HG02571 (cell line): ENCODE results near the gene PDE7B.
A peak's percentile ranks its signal among the peaks of the same experiment; 100 is the strongest.
"Not testable (repeated sequence)": the region's sequence is repeated elsewhere in the genome, so short reads cannot be mapped to it uniquely, and the experiment has no call there.

Experiments used
- ATAC-seq: cut with Tn5 transposase; IDR thresholded peaks from one replicate; pipeline ENCODE4 v1.9.1; 2021; ENCODE audit warnings: mild to moderate bottlenecking, moderate library complexity; ENCODE audit not compliant: unreplicated experiment

Gene PDE7B

DNA sequence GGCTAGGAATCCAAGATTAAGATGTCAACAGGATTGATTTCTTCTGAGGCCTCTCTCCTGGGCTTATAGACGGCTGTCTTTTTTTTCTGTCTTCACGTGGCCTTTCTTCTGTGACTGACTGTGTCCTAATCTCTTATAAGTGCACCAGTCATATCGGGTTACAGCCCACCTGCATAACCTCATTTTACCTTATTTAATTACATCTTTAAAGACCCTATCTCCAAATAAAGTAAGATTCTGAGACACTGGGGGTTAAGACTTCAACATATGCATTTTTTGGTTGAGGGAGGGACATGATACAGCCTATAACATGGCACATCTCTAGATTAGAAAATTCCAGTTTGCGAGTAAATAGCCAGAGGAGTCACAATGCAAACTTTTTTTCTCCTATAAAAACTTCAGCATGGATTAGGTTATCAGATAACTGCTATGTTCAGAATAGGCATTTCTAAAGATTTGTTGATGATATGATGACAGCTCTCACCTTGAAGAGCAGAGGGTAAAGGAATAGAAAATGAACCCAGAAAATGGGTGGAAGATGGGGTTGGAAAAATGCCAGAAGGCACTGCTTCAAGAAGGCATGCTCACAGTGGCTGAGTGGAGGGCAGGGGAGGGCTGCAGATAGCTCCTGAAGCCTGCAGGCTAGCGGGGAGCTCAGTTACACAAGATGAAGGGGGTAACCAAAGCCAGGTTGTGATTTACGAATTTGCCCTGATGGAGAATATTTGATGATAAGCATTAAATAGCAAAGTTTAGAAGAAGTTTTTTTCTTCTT lies 8.7 kb upstream of the PDE7B start:
- ATAC-seq, result no peak

GRCh38 chr6:135850882-135851281 lies 619 bp upstream of the PDE7B start:
- no peak for ATAC-seq

- ATAC-seq, result no peak
These were observed 1.2 kb downstream of the PDE7B start for GRCh38 chr6:135852746-135853145.

GRCh38 chr6:135853227-135853626 lies 1.7 kb downstream of the PDE7B start:
- no peak for ATAC-seq

DNA sequence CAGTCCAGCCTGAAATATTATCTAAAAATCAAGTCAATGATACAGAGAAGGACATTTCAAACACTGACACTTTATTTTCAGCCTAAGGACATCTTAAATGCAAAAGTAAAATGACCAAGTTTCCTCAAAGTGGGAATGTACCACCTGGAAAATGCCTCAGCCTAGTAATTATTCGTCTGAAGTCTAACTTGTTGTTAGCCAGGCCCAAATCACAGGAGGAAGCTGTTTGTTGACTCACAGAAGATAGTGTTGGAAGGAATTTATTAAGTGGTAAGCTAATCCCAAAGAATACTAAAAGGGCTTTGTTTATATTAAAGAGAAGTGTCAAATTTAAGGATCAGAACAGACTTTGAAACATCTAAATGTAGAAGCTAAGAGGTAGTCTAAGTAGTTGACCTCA lies 2.5 kb downstream of the PDE7B start:
- ATAC-seq, result no peak

- no peak for ATAC-seq
These were observed 3.3 kb downstream of the PDE7B start for GRCh38 chr6:135854799-135855198.

- ATAC-seq, result no peak
These were observed 7.4 kb downstream of the PDE7B start for GRCh38 chr6:135858931-135859330.

- no peak for ATAC-seq
These were observed 8.9 kb downstream of the PDE7B start for GRCh38 chr6:135860361-135860760.

DNA sequence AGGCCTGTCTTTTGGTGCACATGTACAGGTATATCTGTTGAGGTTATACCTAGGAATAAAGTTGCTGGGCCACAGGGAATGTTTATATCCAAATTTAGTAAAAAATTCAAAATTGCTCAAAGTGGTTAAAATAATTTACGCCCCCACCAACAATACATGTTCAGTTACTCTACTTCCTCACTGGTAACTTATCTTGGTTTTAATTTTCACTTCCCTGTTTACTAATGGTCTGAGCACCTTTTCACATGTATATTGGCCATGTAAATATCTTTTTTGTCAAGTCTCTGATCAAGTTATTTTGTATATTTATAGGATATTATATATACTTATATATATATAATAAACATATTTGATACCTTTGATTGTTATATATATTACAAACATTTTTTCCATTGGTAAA lies 9.7 kb downstream of the PDE7B start:
- ATAC-seq, result no peak

GRCh38 chr6:135864929-135865328 lies 13.4 kb downstream of the PDE7B start:
- ATAC-seq, result not testable (repeated sequence)

- no peak for ATAC-seq
These were observed 15.1 kb downstream of the PDE7B start for GRCh38 chr6:135866445-135867123.

- ATAC-seq, result no peak
These were observed 15.8 kb downstream of the PDE7B start for GRCh38 chr6:135867332-135867731.

- ATAC-seq, result no peak
These were observed 18.4 kb downstream of the PDE7B start for GRCh38 chr6:135869857-135870256.

DNA sequence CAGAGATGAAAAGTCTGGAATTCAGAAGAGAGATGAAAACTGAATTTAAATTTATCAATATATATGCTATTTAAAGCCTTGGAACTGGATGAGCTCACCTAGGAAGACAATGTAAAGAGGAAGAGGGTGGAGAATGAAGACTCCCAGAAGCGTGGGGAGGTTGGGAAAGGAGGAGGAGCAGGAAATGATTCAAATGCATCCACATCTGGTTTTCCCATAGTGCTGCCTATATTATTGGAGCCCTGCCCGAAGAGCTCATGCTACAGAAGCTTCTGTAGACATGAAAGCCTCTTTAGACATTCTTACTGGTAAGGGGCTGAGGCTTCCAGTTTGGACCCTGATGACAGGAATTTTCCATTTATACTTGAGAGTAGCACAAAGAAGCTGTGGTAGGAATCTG lies 19.2 kb downstream of the PDE7B start:
- no peak for ATAC-seq

DNA sequence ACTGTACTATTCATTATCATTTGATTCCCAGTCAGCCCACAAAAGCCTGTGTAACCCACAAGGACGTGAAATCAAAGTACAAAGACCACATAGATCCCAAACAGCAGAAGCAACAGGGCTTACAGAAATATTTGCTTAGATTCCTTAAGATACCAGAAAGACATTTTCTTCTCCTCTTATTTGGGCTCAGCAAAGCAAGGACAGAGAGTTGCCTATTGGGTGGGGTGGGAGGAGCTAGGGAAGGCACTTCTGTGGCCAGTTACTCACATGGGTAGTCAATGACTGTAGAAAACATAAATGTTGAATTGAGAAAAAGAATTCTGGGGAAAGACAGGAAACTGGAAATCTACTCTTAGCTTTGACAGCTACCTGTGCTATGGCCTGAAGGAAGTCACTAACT lies 19.8 kb downstream of the PDE7B start:
- ATAC-seq, result no peak

- no peak for ATAC-seq
These were observed 20.4 kb downstream of the PDE7B start for GRCh38 chr6:135871878-135872277.

DNA sequence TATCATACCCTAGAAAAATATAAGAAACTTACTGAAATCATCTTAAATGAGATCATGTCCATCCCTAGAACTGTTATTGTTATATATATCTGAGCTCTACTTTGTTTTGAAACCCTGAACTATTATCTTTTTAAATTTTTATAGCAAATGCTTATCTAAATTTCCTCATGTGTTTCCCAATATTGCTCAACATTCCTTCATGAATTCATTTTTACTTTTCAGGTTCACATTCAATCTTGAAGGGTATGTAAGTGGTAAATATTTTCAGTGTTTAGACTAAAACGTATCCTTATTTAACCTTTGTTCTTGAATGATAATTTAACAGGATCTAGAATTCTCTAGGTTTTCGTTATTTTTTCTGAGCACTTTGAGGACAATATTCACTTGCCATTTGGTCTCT lies 23.9 kb downstream of the PDE7B start:
- ATAC-seq, result no peak

- ATAC-seq, result no peak
These were observed 24.6 kb downstream of the PDE7B start for GRCh38 chr6:135876058-135876457.

DNA sequence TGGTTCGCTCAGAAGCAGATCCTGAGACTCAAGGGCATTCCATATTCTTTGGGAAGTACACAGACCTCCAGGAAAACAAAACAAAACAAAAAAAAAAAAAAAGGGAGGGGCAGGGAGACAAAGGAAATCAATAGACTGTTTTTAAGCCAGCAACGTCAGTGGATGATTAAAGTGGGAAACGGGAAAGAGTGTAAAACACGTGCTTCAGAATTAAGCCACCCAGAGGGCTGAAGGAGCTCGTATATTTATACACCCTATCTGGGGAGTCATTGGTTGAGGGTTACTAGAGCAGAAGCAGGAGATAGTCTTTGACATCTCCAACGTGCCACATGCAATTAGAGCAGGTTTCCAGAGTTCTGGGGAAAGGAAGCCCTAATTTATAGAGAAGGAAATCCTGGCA lies 26.2 kb downstream of the PDE7B start:
- no peak for ATAC-seq

GRCh38 chr6:135880066-135880972 lies 28.8 kb downstream of the PDE7B start:
- peak; percentile 83 for ATAC-seq

- ATAC-seq, result no peak
These were observed 31.5 kb downstream of the PDE7B start for GRCh38 chr6:135883045-135883444.

DNA sequence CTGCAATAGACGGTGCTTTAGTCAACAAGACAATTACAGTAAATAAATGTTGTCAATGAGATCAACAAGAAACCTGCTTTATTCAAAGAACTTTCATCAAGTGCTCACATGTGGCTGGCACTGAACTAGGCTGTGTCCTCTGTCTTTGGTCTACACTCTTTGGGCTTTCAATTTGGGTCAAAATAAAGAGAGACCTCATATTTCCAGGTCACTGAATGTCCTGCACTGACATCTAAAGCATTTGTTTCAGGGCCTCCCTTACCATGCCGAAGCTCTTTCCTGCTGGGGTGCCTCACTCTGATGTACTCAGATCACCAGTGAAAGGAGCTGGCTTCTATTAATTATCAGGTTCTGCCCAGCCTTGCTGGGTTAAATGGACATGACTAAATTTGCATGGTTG lies 32.0 kb downstream of the PDE7B start:
- ATAC-seq, result no peak
